T-helper 2 cell treated with Interferon-gamma antibody and Interleukin-4, amounts not matched to agents 5 μg/mL and 100 μg/mL, for 36 hours (primary cell): ENCODE measurements around the gene TNFRSF14.
"Not testable (repeated sequence)": the region's sequence is repeated elsewhere in the genome, so short reads cannot be mapped to it uniquely, and the experiment has no call there.

Source experiments
- DNase-seq: peaks from one replicate; pipeline ENCODE4 v3.0.0; 2021; ENCODE audit warnings: low spot score
- H3K27ac Mint-ChIP-seq: one replicate; pipeline ENCODE4 v1.8.0; 2021; ENCODE audit warnings: mild to moderate bottlenecking, mixed read lengths
- H3K27me3 Mint-ChIP-seq: one replicate; pipeline ENCODE4 v1.8.0; 2021; ENCODE audit warnings: low read depth, mixed read lengths
- H3K36me3 Mint-ChIP-seq: one replicate; pipeline ENCODE4 v1.8.0; 2021; ENCODE audit warnings: low read depth, mixed read lengths
- H3K4me1 Mint-ChIP-seq: one replicate; pipeline ENCODE4 v1.8.0; 2021; ENCODE audit warnings: low read depth, mixed read lengths
- H3K4me3 Mint-ChIP-seq: one replicate; pipeline ENCODE4 v1.8.0; 2022; ENCODE audit warnings: mild to moderate bottlenecking, moderate library complexity, mixed read lengths
- H3K9me3 Mint-ChIP-seq: one replicate; pipeline ENCODE4 v1.8.0; 2021; ENCODE audit warnings: mixed read lengths

Gene TNFRSF14

DNA sequence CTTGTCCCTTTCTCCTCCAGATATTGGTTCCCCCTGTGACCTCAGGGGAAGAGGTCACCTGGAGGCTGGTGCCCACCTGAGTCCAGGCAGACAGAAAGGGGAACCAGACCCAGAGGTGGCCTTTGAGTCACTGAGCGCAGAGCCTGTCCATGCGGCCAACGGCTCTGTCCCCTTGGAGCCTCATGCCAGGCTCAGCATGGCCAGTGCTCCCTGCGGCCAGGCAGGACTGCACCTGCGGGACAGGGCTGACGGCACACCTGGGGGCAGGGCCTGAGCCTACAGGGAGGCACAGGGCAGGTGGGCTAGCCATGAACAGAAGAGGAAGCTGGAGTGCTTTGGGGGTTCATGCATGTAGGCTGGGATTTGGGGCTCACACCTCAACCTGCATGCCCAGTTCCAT lies 2.7 kb downstream of the TNFRSF14 start:
- Mint-ChIP-seq H3K36me3 (peaks cover 26% of the 10 kb centered on the region), H3K4me1 (peaks cover 25% of the 10 kb centered on the region), H3K9me3 (no peaks in the 10 kb centered on the region)

DNA sequence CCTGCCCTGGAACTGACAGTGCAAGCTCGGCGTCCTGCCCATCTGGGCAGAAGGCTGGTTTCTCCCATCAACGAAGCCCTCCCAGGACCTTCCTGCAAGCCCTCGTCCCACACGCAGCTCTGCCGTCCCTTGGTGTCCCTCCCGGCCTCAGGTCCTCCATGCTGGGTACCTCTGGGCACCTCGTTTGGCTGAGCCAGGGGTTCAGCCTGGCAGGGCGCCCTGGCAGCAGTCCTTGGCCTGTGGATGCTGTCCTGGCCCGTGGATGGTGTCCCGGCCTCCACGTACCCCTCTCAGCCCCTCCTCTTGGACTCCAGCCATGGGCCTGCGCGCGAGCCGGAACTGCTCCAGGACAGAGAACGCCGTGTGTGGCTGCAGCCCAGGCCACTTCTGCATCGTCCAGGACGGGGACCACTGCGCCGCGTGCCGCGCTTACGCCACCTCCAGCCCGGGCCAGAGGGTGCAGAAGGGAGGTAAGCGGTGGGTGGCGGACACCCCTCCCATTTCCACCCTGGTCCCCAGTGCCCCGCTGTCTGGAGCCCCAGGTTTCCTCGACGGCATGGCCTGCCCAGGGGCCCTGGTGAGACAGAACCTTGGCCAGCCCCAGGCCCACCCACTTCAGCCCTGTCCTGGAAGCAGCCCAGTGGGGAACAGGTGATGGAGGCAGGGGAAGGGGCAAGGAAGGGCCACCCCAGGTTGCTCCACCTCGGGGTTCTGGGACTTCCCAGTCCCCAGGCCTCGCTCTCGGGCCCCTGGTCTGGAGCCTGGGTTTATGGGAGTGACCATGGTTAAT lies 3.5 kb downstream of the TNFRSF14 start:
- H3K4me3 Mint-ChIP-seq = no peak overlapping the region
- no peak for DNase-seq
- peaks cover 24% of the 10 kb centered on the region for H3K36me3 Mint-ChIP-seq
- H3K9me3 Mint-ChIP-seq = no peaks in the 10 kb centered on the region
- no peak overlapping the region for H3K27ac Mint-ChIP-seq
- no peaks in the 10 kb centered on the region for H3K27me3 Mint-ChIP-seq
- peaks cover 19% of the 10 kb centered on the region for H3K4me1 Mint-ChIP-seq

More for the DNA sequence above, 2.7 kb downstream of the TNFRSF14 start:
- DNase-seq = no peak
- peak overlapping the region; percentile 59 for H3K4me3 Mint-ChIP-seq
- H3K27ac Mint-ChIP-seq = peak overlapping the region; percentile 60
- no peaks in the 10 kb centered on the region for H3K27me3 Mint-ChIP-seq

GRCh38 chr1:2560299-2561073 lies 4.3 kb downstream of the TNFRSF14 start:
- peaks cover 14% of the 10 kb centered on the region for H3K4me1 Mint-ChIP-seq

GRCh38 chr1:2561446-2561845 lies 5.3 kb downstream of the TNFRSF14 start:
- Mint-ChIP-seq H3K27me3 (no peaks in the 10 kb centered on the region), H3K9me3 (no peaks in the 10 kb centered on the region), H3K4me3 (no peak overlapping the region), H3K36me3 (peaks cover 20% of the 10 kb centered on the region), H3K4me1 (peaks cover 12% of the 10 kb centered on the region), H3K27ac (peak overlapping the region; percentile 72)
- DNase-seq = no peak

More at GRCh38 chr1:2560299-2561073, 4.3 kb downstream of the TNFRSF14 start:
- H3K36me3 Mint-ChIP-seq = peaks cover 22% of the 10 kb centered on the region
- no peak for DNase-seq
- H3K27ac Mint-ChIP-seq = no peak overlapping the region
- H3K27me3 Mint-ChIP-seq = no peaks in the 10 kb centered on the region
- no peak overlapping the region for H3K4me3 Mint-ChIP-seq
- H3K9me3 Mint-ChIP-seq = no peaks in the 10 kb centered on the region

DNA sequence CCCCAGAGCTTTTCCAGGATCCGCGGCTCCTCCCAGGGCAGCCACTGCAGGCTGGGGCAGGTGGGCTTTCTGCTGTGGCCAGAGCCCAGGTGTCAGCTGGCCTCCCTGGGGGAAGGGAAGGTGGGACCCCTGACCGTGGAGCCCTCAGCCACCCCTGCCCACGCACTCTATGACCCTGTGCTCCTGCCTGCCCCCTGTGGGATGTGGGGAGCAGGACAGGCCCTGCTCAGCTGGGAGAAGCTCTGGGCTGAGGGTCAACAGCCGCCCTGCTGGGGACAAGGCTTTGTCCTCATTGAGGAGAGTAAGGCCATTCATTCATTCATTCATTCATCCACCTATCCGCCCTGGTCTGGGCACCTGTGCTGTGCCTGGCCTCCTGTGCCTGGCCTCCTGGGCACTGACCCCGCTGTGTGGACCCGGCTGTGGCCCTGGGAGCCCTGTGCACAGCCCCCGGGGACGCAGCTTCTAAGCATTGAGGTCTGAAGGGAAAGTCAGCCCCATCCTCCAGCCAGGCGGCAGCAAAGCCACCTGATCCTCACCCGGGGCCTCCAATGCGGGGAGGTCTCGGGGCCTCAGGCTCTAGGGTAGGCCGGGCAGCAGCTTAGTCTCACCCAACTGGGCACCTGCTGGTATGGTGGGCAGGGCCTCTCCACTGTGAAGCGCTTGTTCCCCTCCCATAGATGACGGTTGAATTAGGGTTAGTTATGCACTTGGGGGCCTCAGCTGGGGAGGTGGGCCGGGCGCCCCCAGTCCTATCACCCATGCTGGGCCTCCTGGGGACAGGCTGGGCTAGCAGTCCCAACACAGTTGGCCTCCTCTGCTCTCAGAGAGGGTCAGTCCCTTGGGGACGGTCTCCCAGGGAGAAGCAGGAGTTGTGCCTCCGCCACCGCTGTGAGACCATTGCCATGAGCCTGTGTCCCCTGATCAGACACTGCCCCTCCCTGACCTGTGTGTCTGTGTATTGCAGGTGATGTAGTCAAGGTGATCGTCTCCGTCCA lies 6.0 kb downstream of the TNFRSF14 start:
- peaks cover 16% of the 10 kb centered on the region for H3K36me3 Mint-ChIP-seq

GRCh38 chr1:2563205-2563604 lies 7.0 kb downstream of the TNFRSF14 start:
- H3K27me3 Mint-ChIP-seq = no peaks in the 10 kb centered on the region
- no peak for DNase-seq
- peaks cover 12% of the 10 kb centered on the region for H3K36me3 Mint-ChIP-seq
- H3K4me1 Mint-ChIP-seq = peaks cover 6% of the 10 kb centered on the region
- no peak overlapping the region for H3K4me3 Mint-ChIP-seq
- H3K27ac Mint-ChIP-seq = no peak overlapping the region
- no peaks in the 10 kb centered on the region for H3K9me3 Mint-ChIP-seq

More for the DNA sequence above, 6.0 kb downstream of the TNFRSF14 start:
- peaks cover 10% of the 10 kb centered on the region for H3K4me1 Mint-ChIP-seq
- H3K9me3 Mint-ChIP-seq = no peaks in the 10 kb centered on the region
- DNase-seq = no peak
- H3K27ac Mint-ChIP-seq = no peak overlapping the region
- no peak overlapping the region for H3K4me3 Mint-ChIP-seq
- no peaks in the 10 kb centered on the region for H3K27me3 Mint-ChIP-seq

- Mint-ChIP-seq H3K4me3 (no peak overlapping the region), H3K27ac (no peak overlapping the region), H3K36me3 (peaks cover 8% of the 10 kb centered on the region), H3K9me3 (no peaks in the 10 kb centered on the region), H3K4me1 (peaks cover 3% of the 10 kb centered on the region), H3K27me3 (no peaks in the 10 kb centered on the region)
- DNase-seq = no peak
These were observed 8.0 kb downstream of the TNFRSF14 start for GRCh38 chr1:2564006-2564814.

GRCh38 chr1:2564815-2565374 lies 8.7 kb downstream of the TNFRSF14 start:
- no peak for DNase-seq
- peak overlapping the region; percentile 20 for H3K27ac Mint-ChIP-seq
- H3K4me1 Mint-ChIP-seq = peaks cover 3% of the 10 kb centered on the region
- H3K9me3 Mint-ChIP-seq = no peaks in the 10 kb centered on the region
- H3K36me3 Mint-ChIP-seq = peaks cover 8% of the 10 kb centered on the region
- H3K4me3 Mint-ChIP-seq = no peak overlapping the region
- H3K27me3 Mint-ChIP-seq = no peaks in the 10 kb centered on the region

- Mint-ChIP-seq H3K36me3 (peaks cover 6% of the 10 kb centered on the region), H3K27ac (no peak overlapping the region), H3K27me3 (no peaks in the 10 kb centered on the region), H3K9me3 (peaks cover 5% of the 10 kb centered on the region), H3K4me3 (no peak overlapping the region), H3K4me1 (peaks cover under 1% of the 10 kb centered on the region)
- no peak for DNase-seq
These were observed 10.2 kb downstream of the TNFRSF14 start for GRCh38 chr1:2566101-2567045.

- H3K4me1 Mint-ChIP-seq = no peaks in the 10 kb centered on the region
- H3K9me3 Mint-ChIP-seq = peaks cover 5% of the 10 kb centered on the region
- no peak overlapping the region for H3K27ac Mint-ChIP-seq
- H3K36me3 Mint-ChIP-seq = peaks cover 1% of the 10 kb centered on the region
- H3K4me3 Mint-ChIP-seq = no peak overlapping the region
- no peaks in the 10 kb centered on the region for H3K27me3 Mint-ChIP-seq
- DNase-seq = no peak
These were observed 11.0 kb downstream of the TNFRSF14 start for GRCh38 chr1:2567083-2567679.

- H3K4me1 Mint-ChIP-seq, H3K4me3 Mint-ChIP-seq, H3K27ac Mint-ChIP-seq, H3K36me3 Mint-ChIP-seq, DNase-seq, H3K27me3 Mint-ChIP-seq: not testable (repeated sequence)
- peaks cover 15% of the 10 kb centered on the region for H3K9me3 Mint-ChIP-seq
These were observed 12.1 kb downstream of the TNFRSF14 start for GRCh38 chr1:2568187-2568816.
